Measurements from ENCODE around the gene KMT5B. TPM values are rescaled to one million over a fixed set of nuclear protein-coding genes. Genes with fewer than 3 reads are reported as not detected.
A peak's percentile ranks its signal among the peaks of the same experiment; 100 is the strongest.

KMT5B gene
- total RNA-seq, 1 donor from 2014 or later, result 43.9 TPM

DNA sequence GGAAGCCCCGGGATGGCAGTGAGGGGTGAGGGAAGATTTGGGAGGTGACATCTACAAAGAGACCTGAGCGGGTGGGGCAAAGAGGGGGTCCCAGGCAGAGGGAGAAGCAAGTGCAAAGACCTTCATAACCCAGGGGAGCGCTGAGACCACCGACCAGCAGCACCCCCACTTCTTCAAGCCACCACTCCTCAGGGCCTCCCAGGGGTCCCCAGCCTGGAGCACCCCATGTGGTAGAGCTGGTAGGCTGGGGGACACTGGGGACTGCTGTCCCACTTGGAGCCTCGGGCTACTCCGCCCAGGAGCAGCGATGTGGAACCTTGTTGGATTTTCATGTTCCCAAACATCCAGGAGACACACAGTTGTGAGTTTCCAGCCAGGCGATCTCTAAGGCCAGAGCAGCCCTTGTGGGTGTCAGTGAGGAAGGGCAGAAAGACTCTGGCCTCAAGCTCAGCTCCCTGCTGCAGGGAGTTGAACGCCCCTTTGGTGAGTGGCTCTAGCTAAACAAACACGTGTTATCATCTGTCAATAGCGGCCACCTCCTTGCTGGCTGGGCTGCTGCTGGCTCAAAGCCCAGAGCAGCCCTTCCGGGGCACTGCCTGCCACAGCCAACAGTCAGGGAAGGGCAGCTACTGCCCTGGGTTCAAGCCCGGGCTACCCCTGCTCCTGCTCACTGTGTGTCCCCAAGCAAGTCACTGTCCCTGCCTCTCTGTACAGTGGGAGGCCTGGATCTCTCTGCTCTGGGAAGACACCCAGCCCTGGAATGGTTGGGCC is 66.2 kb downstream of the KMT5B start:
- H3K9me3 ChIP-seq, result no peaks in the 10 kb centered on the region
- H3K4me3 ChIP-seq, result no peak overlapping the region
- TF ChIP-seq, protein P1, sequence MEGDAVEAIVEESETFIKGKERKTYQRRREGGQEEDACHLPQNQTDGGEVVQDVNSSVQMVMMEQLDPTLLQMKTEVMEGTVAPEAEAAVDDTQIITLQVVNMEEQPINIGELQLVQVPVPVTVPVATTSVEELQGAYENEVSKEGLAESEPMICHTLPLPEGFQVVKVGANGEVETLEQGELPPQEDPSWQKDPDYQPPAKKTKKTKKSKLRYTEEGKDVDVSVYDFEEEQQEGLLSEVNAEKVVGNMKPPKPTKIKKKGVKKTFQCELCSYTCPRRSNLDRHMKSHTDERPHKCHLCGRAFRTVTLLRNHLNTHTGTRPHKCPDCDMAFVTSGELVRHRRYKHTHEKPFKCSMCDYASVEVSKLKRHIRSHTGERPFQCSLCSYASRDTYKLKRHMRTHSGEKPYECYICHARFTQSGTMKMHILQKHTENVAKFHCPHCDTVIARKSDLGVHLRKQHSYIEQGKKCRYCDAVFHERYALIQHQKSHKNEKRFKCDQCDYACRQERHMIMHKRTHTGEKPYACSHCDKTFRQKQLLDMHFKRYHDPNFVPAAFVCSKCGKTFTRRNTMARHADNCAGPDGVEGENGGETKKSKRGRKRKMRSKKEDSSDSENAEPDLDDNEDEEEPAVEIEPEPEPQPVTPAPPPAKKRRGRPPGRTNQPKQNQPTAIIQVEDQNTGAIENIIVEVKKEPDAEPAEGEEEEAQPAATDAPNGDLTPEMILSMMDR (IDR thresholded peaks at IDR 0.05), result no peak
- intact Hi-C loops (cut with DNase I), result no loop called here
- peaks cover 39% of the 10 kb centered on the region for H3K4me1 ChIP-seq
- peak overlapping the region; percentile 77 for H3K27ac ChIP-seq
- H3K27me3 ChIP-seq, result no peaks in the 10 kb centered on the region
- no peaks in the 10 kb centered on the region for H3K36me3 ChIP-seq
- DNase-seq (peak; percentile 78), ATAC-seq (peak; percentile 68)

DNA sequence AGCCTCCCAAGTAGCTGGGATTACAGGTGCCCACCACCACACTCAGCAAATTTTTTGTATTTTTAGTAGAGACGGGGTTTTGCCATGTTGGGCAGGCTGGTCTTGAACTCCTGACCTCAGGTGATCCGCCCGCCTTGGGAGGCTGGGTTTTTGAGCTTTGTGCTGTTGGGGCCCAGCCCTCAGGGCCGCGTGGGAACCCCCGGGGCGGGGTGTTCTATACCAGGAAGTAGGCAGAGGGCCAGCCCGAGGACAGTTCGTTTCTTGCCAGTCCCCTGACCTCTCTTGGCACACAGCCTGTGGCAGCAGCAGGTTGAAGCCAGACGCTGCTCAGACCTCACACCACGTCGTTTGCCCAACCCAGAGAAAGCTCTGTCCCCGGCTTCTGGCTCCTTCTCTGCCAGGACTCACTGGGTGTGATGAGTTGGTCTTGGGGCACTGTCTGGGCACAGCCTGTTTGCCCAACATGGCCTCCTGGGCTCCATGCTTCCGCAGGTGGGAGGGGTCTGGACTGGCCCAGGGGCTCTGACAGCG is 67.0 kb downstream of the KMT5B start:
- peaks cover 45% of the 10 kb centered on the region for H3K4me1 ChIP-seq
- peak; percentile 97 for DNase-seq
- no peaks in the 10 kb centered on the region for H3K9me3 ChIP-seq
- intact Hi-C loops (cut with DNase I), result no loop called here
- TF ChIP-seq, protein P1 (IDR thresholded peaks at IDR 0.05), result no peak
- H3K36me3 ChIP-seq, result no peaks in the 10 kb centered on the region
- H3K4me3 ChIP-seq, result no peak overlapping the region
- ATAC-seq, result peak; percentile 81
- peak overlapping the region; percentile 77 for H3K27ac ChIP-seq
- no peaks in the 10 kb centered on the region for H3K27me3 ChIP-seq

DNA sequence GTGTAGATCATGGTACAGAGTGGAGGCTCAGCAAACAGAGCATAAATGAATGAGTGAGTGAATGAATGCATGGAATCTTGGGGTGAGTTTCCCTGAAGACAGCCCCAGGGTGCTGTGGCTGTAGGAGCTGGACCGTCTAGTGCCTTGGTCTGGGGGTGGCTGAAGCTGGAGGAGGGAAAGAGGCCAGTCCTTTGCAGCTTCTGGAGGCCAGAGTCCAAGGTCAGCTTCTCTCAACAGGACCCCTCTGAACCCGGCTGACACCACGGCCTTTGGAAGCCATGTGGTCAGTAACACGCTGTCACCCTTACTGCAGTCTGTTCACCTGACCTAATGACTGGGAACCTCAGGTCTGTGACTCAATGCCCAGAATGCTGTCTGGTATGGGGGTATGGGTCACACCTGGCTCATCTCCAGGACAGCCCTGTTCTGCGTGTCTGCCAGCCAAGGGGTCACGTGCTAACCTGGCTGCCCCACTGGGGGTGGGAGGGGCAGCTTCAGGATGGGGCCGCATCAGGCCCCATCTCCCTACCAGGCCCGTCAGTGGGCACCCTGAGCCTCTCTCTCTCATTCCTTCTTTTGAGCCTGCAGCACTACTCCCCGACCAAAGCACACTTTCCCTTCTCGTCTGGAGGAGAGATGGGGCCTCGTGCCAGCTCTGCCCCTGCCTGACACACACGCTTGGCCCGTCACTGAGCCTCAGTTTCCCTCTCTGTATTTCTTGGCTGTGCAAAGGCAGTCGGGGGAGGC is 67.8 kb downstream of the KMT5B start:
- no peak overlapping the region for H3K27ac ChIP-seq
- H3K9me3 ChIP-seq, result no peaks in the 10 kb centered on the region
- H3K4me3 ChIP-seq, result no peak overlapping the region
- no peak for ATAC-seq
- no peak for DNase-seq
- intact Hi-C loops (cut with DNase I), result no loop called here
- TF ChIP-seq, protein P1 (IDR thresholded peaks at IDR 0.05), result no peak
- H3K36me3 ChIP-seq, result no peaks in the 10 kb centered on the region
- H3K27me3 ChIP-seq, result no peaks in the 10 kb centered on the region
- peaks cover 47% of the 10 kb centered on the region for H3K4me1 ChIP-seq

DNA sequence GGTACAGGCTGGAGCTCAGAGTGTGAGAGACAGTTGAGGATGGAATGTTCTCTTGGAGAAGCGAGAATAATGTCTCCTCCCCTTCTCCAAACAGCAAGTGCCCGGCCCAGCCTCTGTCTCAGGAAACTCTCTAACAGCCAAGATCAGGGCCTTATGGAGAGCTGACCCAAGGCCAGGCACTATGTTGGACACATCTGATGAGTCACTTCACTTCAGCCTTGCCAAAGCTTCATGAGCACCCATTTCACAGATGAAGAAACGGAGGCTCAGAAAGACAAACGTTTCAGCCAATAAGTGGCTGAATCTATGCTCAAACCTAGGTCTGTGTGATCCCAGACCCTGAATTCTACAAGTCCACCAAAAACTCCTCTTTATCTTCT is 69.8 kb downstream of the KMT5B start:
- intact Hi-C loops (cut with DNase I), result no loop called here
- DNase-seq, result no peak
- Histone ChIP-seq H3K9me3 (no peaks in the 10 kb centered on the region), H3K4me1 (peaks cover 39% of the 10 kb centered on the region), H3K4me3 (no peak overlapping the region), H3K36me3 (no peaks in the 10 kb centered on the region), H3K27ac (no peak overlapping the region), H3K27me3 (no peaks in the 10 kb centered on the region)
- ATAC-seq, result no peak
- TF ChIP-seq, protein P1 (IDR thresholded peaks at IDR 0.05), result no peak

DNA sequence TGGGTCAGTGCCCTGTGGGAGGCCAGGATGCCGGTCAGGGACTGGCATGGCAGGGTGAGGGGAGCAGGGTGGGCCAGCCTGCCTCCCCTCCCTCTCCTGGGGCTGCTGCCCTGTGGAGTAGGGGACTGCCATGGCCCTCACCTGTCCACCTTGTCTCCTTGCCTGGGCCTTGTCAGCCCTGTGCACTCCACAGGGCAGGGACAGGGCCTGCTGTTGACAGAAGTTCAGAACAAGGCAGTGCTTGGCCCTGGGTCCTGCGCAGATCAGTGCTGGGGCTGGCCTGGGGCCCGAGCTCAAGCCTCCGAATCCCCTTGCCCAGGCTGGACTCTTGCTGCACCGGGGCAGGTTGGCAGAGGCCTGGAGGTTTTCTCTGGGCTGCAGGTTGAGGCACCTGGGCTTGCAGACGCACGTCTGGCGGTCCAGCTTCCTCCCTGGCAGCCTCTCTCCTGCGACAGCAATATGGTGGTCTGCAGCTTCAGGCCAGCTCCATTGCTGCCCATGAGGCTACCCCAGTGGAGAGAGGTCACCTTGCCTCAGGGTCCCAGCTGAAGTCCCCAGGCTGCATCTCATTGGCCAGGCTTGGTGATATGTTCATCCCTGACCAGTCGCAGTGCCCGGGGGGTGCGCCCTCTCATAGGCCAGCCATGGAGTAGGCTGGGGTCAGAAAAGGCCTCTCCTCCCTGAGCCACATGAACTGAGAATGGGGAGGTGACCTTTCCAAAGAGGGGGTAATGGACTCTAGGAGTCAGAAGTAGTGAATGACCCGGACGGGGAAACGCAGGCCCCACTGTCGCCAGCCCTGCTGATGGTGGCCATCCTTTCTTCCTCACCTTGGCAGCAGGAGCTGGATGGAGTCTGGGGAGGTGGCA is 70.4 kb downstream of the KMT5B start:
- H3K36me3 ChIP-seq, result no peaks in the 10 kb centered on the region
- no peaks in the 10 kb centered on the region for H3K9me3 ChIP-seq
- H3K4me3 ChIP-seq, result no peak overlapping the region
- peak overlapping the region; percentile 51 for H3K27ac ChIP-seq
- TF ChIP-seq, protein P1 (IDR thresholded peaks at IDR 0.05), result no peak
- H3K4me1 ChIP-seq, result peaks cover 37% of the 10 kb centered on the region
- DNase-seq (no peak), ATAC-seq (no peak)
- intact Hi-C loops (cut with DNase I), result no loop called here
- H3K27me3 ChIP-seq, result no peaks in the 10 kb centered on the region

Data from upper lobe of right lung (tissue), 1 donor.